Measurements from ENCODE around the gene TLK1. TPM values are rescaled to one million over a fixed set of nuclear protein-coding genes. Genes with fewer than 3 reads are reported as not detected.

TLK1 gene
- polyA plus RNA-seq, 1 donor from 2014 or later, result 33.1 TPM

DNA sequence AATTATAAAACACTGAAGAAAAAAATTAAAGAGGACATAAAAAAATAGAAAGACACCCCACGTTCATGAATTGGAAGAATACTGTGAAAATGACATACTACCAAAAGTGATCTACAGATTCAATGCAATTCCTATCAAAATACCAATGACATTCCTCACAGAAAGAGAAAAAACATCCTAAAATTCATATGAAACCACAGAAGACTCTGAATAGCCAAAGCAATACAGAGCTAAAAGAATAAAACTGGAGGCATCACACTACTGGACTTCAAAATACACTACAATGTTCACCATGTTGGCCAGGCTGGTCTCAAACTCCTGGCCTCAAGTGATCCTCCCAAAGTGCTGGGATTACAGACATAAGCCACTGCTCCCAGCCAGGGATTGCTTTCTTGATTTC is 56.3 kb downstream of the TLK1 start:
- TF ChIP-seq EP300 (conservative IDR thresholded peaks at IDR 0.05; ENCODE audit: poor library complexity, severe bottlenecking) (no peak), POLR2AphosphoS5 (IDR thresholded peaks at IDR 0.05) (no peak), SMC3 (conservative IDR thresholded peaks at IDR 0.05; ENCODE audit: poor library complexity) (no peak), TAF1 (IDR thresholded peaks at IDR 0.05; ENCODE audit: low read depth) (no peak), RAD21 (conservative IDR thresholded peaks at IDR 0.05) (no peak), EZH2 (IDR thresholded peaks at IDR 0.05; ENCODE audit: borderline replicate concordance, insufficient read depth, low read length, poor library complexity, severe bottlenecking) (no peak), MXI1 (conservative IDR thresholded peaks at IDR 0.05; ENCODE audit: poor library complexity, severe bottlenecking) (no peak)
- TF ChIP-seq, protein P1, sequence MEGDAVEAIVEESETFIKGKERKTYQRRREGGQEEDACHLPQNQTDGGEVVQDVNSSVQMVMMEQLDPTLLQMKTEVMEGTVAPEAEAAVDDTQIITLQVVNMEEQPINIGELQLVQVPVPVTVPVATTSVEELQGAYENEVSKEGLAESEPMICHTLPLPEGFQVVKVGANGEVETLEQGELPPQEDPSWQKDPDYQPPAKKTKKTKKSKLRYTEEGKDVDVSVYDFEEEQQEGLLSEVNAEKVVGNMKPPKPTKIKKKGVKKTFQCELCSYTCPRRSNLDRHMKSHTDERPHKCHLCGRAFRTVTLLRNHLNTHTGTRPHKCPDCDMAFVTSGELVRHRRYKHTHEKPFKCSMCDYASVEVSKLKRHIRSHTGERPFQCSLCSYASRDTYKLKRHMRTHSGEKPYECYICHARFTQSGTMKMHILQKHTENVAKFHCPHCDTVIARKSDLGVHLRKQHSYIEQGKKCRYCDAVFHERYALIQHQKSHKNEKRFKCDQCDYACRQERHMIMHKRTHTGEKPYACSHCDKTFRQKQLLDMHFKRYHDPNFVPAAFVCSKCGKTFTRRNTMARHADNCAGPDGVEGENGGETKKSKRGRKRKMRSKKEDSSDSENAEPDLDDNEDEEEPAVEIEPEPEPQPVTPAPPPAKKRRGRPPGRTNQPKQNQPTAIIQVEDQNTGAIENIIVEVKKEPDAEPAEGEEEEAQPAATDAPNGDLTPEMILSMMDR (IDR thresholded peaks at IDR 0.05; ENCODE audit: poor library complexity, severe bottlenecking), result no peak
- TF ChIP-seq, protein P2, sequence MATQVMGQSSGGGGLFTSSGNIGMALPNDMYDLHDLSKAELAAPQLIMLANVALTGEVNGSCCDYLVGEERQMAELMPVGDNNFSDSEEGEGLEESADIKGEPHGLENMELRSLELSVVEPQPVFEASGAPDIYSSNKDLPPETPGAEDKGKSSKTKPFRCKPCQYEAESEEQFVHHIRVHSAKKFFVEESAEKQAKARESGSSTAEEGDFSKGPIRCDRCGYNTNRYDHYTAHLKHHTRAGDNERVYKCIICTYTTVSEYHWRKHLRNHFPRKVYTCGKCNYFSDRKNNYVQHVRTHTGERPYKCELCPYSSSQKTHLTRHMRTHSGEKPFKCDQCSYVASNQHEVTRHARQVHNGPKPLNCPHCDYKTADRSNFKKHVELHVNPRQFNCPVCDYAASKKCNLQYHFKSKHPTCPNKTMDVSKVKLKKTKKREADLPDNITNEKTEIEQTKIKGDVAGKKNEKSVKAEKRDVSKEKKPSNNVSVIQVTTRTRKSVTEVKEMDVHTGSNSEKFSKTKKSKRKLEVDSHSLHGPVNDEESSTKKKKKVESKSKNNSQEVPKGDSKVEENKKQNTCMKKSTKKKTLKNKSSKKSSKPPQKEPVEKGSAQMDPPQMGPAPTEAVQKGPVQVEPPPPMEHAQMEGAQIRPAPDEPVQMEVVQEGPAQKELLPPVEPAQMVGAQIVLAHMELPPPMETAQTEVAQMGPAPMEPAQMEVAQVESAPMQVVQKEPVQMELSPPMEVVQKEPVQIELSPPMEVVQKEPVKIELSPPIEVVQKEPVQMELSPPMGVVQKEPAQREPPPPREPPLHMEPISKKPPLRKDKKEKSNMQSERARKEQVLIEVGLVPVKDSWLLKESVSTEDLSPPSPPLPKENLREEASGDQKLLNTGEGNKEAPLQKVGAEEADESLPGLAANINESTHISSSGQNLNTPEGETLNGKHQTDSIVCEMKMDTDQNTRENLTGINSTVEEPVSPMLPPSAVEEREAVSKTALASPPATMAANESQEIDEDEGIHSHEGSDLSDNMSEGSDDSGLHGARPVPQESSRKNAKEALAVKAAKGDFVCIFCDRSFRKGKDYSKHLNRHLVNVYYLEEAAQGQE (IDR thresholded peaks at IDR 0.05; ENCODE audit: borderline replicate concordance), result no peak
- Histone ChIP-seq H3K4me2 (ENCODE audit: low read length) (no peak overlapping the region), H3K36me3 (ENCODE audit: insufficient read depth, low read length) (no peaks in the 10 kb centered on the region), H3K9me3 (ENCODE audit: low read length) (peaks cover 5% of the 10 kb centered on the region), H4K20me1 (ENCODE audit: insufficient read depth) (no peaks in the 10 kb centered on the region), H3K27me3 (ENCODE audit: insufficient read depth, low read depth, low read length) (no peaks in the 10 kb centered on the region), H3K4me3 (ENCODE audit: low read length) (no peak overlapping the region), H3K9me2 (ENCODE audit: insufficient read depth, low read length) (no peaks in the 10 kb centered on the region), H3K79me2 (replicated peaks; ENCODE audit: insufficient read depth, low read length) (peaks cover 21% of the 10 kb centered on the region), H2AFZ (ENCODE audit: low read depth, low read length) (no peak overlapping the region), H3K9ac (ENCODE audit: low read length) (no peak overlapping the region), H3K27ac (ENCODE audit: low read length) (no peak overlapping the region), H3F3A (ENCODE audit: insufficient read depth, low read length, poor library complexity, severe bottlenecking) (no peaks in the 10 kb centered on the region)

DNA sequence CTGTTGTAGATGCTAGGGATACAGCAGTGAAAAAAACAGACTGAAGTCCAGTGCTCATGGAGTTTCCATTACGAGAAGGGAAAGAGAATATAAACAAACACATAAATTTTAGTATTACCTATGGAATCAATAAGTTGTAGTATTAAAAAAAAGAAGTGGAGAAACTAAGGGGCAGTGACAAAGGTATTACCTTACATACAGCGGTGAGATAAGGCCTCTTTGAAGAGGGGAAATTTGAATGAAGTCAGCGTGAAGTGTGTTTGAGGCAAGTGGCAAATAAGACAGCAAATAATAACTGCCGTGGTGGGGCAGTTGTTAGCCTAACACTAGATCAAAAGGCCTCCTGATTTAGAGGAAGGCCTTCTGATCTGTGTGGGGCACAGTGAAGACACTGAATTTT is 57.9 kb downstream of the TLK1 start:
- no peaks in the 10 kb centered on the region for H3K9me2 ChIP-seq (ENCODE audit: insufficient read depth, low read length)
- peaks cover 35% of the 10 kb centered on the region for H3K79me2 ChIP-seq (replicated peaks; ENCODE audit: insufficient read depth, low read length)
- peaks cover 14% of the 10 kb centered on the region for H3K9me3 ChIP-seq (ENCODE audit: low read length)
- no peak overlapping the region for H3K4me3 ChIP-seq (ENCODE audit: low read length)
- no peaks in the 10 kb centered on the region for H3F3A ChIP-seq (ENCODE audit: insufficient read depth, low read length, poor library complexity, severe bottlenecking)
- H3K9ac ChIP-seq (ENCODE audit: low read length), result no peak overlapping the region
- no peak overlapping the region for H2AFZ ChIP-seq (ENCODE audit: low read depth, low read length)
- TF ChIP-seq EZH2 (IDR thresholded peaks at IDR 0.05; ENCODE audit: borderline replicate concordance, insufficient read depth, low read length, poor library complexity, severe bottlenecking), result no peak
- no peak for TF ChIP-seq TAF1 (IDR thresholded peaks at IDR 0.05; ENCODE audit: low read depth)
- no peak for TF ChIP-seq MXI1 (conservative IDR thresholded peaks at IDR 0.05; ENCODE audit: poor library complexity, severe bottlenecking)
- TF ChIP-seq, protein P1 (IDR thresholded peaks at IDR 0.05; ENCODE audit: poor library complexity, severe bottlenecking), result no peak
- TF ChIP-seq, protein P2 (IDR thresholded peaks at IDR 0.05; ENCODE audit: borderline replicate concordance), result no peak
- no peak for TF ChIP-seq POLR2AphosphoS5 (IDR thresholded peaks at IDR 0.05)
- TF ChIP-seq RAD21 (conservative IDR thresholded peaks at IDR 0.05), result no peak
- no peak overlapping the region for H3K4me2 ChIP-seq (ENCODE audit: low read length)
- H3K36me3 ChIP-seq (ENCODE audit: insufficient read depth, low read length), result no peaks in the 10 kb centered on the region
- no peaks in the 10 kb centered on the region for H3K27me3 ChIP-seq (ENCODE audit: insufficient read depth, low read depth, low read length)
- no peaks in the 10 kb centered on the region for H4K20me1 ChIP-seq (ENCODE audit: insufficient read depth)
- H3K27ac ChIP-seq (ENCODE audit: low read length), result no peak overlapping the region

All from neural cell (in vitro differentiated cells).